Adrenal gland (tissue), 5 donors: ENCODE measurements around the gene TCF7L1.

Experiments
- CTCF ChIP-seq, 6 experiments: fragments of 450-650 bp in 4 of 6; fragments of 200-600 bp in 2 of 6; sonication (generic) in 1 of 6; IDR thresholded peaks; 1 replicate in 5 of 6; 2 replicates in 1 of 6; pipeline versions ENCODE4 v1.5.1 to v1.8.0; 2016 to 2021; ENCODE audit warnings: antibody characterized with exemption in 6 of 6, mild to moderate bottlenecking in 2 of 6, moderate library complexity in 1 of 6
- POLR2A ChIP-seq, 2 donors: fragments of 450-650 bp; IDR thresholded peaks; one replicate each; pipeline ENCODE4 v1.6.1; 2017; ENCODE audit warnings: antibody characterized with exemption in 2 of 2, mild to moderate bottlenecking in 2 of 2, moderate library complexity in 1 of 2
- donor health status: DM: no; HTN: no; CAD: no.

DNA sequence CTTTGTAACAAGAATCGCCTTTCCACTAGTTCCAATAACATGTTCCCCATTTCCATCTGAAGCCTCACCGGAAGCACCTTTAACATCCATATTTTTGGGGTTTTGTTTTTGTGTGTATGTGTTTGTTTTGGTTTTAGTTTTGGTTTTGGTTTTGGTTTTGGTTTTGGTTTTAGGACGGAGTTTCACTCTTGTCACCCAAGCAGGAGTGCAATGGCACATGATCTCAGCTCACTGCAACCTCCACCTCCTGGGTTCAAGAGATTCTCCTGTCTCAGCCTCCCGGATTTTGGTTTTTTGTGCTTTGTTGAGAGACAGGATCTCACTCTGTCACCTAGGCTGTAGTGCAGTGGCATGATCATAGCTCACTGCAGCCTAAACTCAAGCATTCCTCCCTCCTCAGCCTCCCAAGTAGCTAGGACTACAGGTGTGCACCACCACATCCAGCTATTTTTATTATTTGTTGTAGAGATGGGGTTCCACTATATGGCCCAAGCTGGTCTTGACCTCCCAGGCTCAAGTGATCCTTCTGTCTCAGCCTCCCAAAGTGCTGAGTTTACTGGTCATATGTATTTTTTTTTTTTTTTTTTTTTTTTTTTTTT is 158.3 kb downstream of the TCF7L1 start:
- TF ChIP-seq CTCF (IDR thresholded peaks at IDR 0.05): no peak
- TF ChIP-seq POLR2A (IDR thresholded peaks at IDR 0.05): no peak
